ENCODE measurements around the gene BLOC1S3. TPM values are rescaled to one million over a fixed set of nuclear protein-coding genes. Genes with fewer than 3 reads are reported as not detected.
"Not testable (repeated sequence)": the region's sequence is repeated elsewhere in the genome, so short reads cannot be mapped to it uniquely, and the experiment has no call there.

The BLOC1S3 gene
- polyA plus RNA-seq, 1 experiment: 7.0 TPM

DNA sequence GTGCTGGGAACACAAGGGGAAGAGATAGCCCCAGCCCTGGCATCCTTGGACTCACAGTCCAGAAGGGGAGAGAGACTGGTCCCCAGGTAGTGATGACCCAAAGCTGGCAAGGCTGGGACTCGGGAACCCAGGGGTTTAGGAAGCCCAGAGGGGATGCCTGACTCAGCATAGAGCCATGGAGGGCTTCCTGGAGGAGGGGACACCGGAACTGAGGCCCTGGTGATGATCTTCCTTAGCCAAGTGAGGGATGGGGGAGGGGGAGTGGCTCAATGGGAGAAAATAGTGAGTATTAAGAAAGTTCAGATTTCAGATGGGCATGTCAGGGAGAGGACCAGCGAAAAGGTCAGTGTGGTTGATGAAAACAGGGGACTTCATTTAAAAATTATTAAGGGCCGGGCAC, 39.8 kb downstream of the BLOC1S3 start:
- no peak for TF ChIP-seq CTCF (IDR thresholded peaks at IDR 0.05; ENCODE audit: low read depth, low read length)
- POLR2A ChIA-PET: interaction anchor here (0.6 kb wide), 1 partner anchor 11 kb away, joined by 4 read pairs; no protein-coding TSS in a partner anchor
- CTCF ChIA-PET: no interaction called here
- Histone ChIP-seq H3K9me3 (ENCODE audit: control insufficient read depth, insufficient read depth, low read length) (no peaks in the 10 kb centered on the region; the same call in 1 of the 2 replicates), H3K27ac (ENCODE audit: low read depth, low read length) (no peak overlapping the region), H3K27me3 (ENCODE audit: control insufficient read depth, insufficient read depth, low read length) (peaks cover 43% of the 10 kb centered on the region), H3K4me3 (ENCODE audit: low read depth, low read length) (no peak overlapping the region)
- no peak for DNase-seq (ENCODE audit: low read depth, low spot score)

DNA sequence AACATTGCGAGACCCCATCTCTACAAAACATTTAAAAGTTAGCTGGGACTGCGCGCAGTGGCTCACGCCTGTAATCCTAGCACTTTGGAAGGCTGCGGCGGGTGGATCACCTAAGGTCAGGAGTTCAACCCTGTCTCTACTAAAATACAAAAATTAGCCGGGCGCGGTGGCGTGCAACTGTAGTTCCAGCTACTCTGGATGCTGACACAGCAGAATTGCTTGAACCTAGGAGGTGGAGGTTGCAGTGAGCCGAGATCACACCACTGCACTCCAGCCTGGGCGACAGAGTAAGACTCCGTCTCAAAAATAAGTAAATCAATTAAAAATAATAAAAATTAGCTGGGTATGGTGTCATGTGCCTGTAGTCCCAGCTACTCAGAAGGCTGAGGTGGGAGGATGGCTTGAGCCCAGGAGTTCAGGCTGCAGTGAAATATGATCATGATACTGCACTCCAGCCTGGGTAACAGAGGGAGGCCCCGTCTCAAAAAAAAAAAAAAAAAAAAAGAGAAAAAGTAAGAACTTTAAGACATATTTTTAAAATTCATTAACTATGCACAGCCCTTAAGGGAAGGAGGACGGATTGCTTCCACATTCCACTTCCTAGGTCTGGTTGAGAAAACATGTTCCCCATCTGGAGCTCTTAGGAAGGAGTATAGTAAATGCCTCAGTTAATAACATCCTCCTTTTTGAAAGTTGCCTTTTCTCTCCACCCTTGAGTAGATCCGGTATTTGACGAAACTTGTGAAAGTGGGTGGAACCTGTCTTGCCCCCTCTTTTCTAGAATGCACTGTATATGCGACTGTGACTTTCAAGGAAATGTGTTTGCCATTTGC, 40.5 kb downstream of the BLOC1S3 start:
- POLR2A ChIA-PET: interaction anchor here (0.6 to 0.7 kb wide), 4 partner anchors 12 to 520 kb away, joined by 4 to 10 read pairs (median 7); no protein-coding TSS in a partner anchor
- no peak for DNase-seq (ENCODE audit: low read depth, low spot score)
- no peak overlapping the region for H3K27ac ChIP-seq (ENCODE audit: low read depth, low read length)
- H3K27me3 ChIP-seq (ENCODE audit: control insufficient read depth, insufficient read depth, low read length): peaks cover 44% of the 10 kb centered on the region
- CTCF ChIA-PET: interaction anchor here (0.7 kb wide), 1 partner anchor 28 kb away, joined by 5 read pairs; no protein-coding TSS in a partner anchor
- TF ChIP-seq CTCF (IDR thresholded peaks at IDR 0.05; ENCODE audit: low read depth, low read length): no peak
- H3K4me3 ChIP-seq (ENCODE audit: low read depth, low read length): no peak overlapping the region
- no peaks in the 10 kb centered on the region; the same call in 1 of the 2 replicates for H3K9me3 ChIP-seq (ENCODE audit: control insufficient read depth, insufficient read depth, low read length)

- Histone ChIP-seq H3K9me3 (ENCODE audit: control insufficient read depth, insufficient read depth, low read length) (no peaks in the 10 kb centered on the region; the same call in 1 of the 2 replicates), H3K27me3 (ENCODE audit: control insufficient read depth, insufficient read depth, low read length) (peaks cover 26% of the 10 kb centered on the region), H3K4me3 (ENCODE audit: low read depth, low read length) (no peak overlapping the region), H3K27ac (ENCODE audit: low read depth, low read length) (no peak overlapping the region)
- POLR2A ChIA-PET: no interaction called here
- CTCF ChIA-PET: no interaction called here
- DNase-seq (ENCODE audit: low read depth, low spot score): no peak
- no peak for TF ChIP-seq CTCF (IDR thresholded peaks at IDR 0.05; ENCODE audit: low read depth, low read length)
Measured at GRCh38 chr19:45222724-45223123, 44.1 kb downstream of the BLOC1S3 start.

- Histone ChIP-seq H3K27ac (ENCODE audit: low read depth, low read length) (no peak overlapping the region), H3K27me3 (ENCODE audit: control insufficient read depth, insufficient read depth, low read length) (peaks cover 20% of the 10 kb centered on the region), H3K9me3 (ENCODE audit: control insufficient read depth, insufficient read depth, low read length) (no peaks in the 10 kb centered on the region; the same call in 1 of the 2 replicates), H3K4me3 (ENCODE audit: low read depth, low read length) (no peak overlapping the region)
- ChIA-PET POLR2A (interaction anchor here (0.5 kb wide), 1 partner anchor 885 kb away, joined by 4 read pairs; no protein-coding TSS in a partner anchor), CTCF (no interaction called here)
- TF ChIP-seq CTCF (IDR thresholded peaks at IDR 0.05; ENCODE audit: low read depth, low read length): no peak
- no peak for DNase-seq (ENCODE audit: low read depth, low spot score)
Measured at GRCh38 chr19:45223879-45224278, 45.3 kb downstream of the BLOC1S3 start.

GRCh38 chr19:45224645-45225044, 46.1 kb downstream of the BLOC1S3 start:
- no peak for TF ChIP-seq CTCF (IDR thresholded peaks at IDR 0.05; ENCODE audit: low read depth, low read length)
- Histone ChIP-seq H3K27ac (ENCODE audit: low read depth, low read length) (no peak overlapping the region), H3K27me3 (ENCODE audit: control insufficient read depth, insufficient read depth, low read length) (peaks cover 20% of the 10 kb centered on the region), H3K9me3 (ENCODE audit: control insufficient read depth, insufficient read depth, low read length) (no peaks in the 10 kb centered on the region; the same call in 1 of the 2 replicates), H3K4me3 (ENCODE audit: low read depth, low read length) (no peak overlapping the region)
- no peak for DNase-seq (ENCODE audit: low read depth, low spot score)
- ChIA-PET POLR2A (interaction anchor here (0.5 kb wide), 1 partner anchor 884 kb away, joined by 4 read pairs; no protein-coding TSS in a partner anchor), CTCF (no interaction called here)

DNA sequence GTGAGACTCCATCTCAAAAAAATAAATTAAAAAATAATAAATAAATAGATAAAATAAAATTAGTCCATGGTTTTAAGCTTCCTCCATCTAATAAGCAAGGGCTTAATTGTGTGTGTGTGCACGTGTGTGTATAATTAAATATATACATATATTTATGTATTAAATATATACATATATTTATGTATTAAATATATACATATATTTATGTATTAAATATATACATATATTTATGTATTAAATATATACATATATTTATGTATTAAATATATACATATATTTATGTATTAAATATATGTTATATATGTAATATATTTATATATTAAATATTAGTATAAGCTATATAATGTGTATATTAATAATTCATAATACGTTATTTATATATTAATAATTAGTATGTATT, 50.5 kb downstream of the BLOC1S3 start:
- POLR2A ChIA-PET; CTCF ChIA-PET; H3K4me3 ChIP-seq (ENCODE audit: low read depth, low read length); H3K27ac ChIP-seq (ENCODE audit: low read depth, low read length); DNase-seq (ENCODE audit: low read depth, low spot score); H3K9me3 ChIP-seq (ENCODE audit: control insufficient read depth, insufficient read depth, low read length): not testable (repeated sequence)
- H3K27me3 ChIP-seq (ENCODE audit: control insufficient read depth, insufficient read depth, low read length): peaks cover 27% of the 10 kb centered on the region

Measured in AG04450 (cell line).